HG03575 (cell line): ENCODE measurements around the gene BUB1.
"Not testable (repeated sequence)": the region's sequence is repeated elsewhere in the genome, so short reads cannot be mapped to it uniquely, and the experiment has no call there.

Experiments used
- ATAC-seq: cut with Tn5 transposase; IDR thresholded peaks from one replicate; pipeline ENCODE4 v1.9.1; 2021; ENCODE audit not compliant: unreplicated experiment, insufficient number of reproducible peaks, low FRiP score; ENCODE audit errors: extremely low read depth

The BUB1 gene

GRCh38 chr2:110667071-110667470 lies 10.8 kb downstream of the BUB1 start:
- ATAC-seq: no peak

DNA sequence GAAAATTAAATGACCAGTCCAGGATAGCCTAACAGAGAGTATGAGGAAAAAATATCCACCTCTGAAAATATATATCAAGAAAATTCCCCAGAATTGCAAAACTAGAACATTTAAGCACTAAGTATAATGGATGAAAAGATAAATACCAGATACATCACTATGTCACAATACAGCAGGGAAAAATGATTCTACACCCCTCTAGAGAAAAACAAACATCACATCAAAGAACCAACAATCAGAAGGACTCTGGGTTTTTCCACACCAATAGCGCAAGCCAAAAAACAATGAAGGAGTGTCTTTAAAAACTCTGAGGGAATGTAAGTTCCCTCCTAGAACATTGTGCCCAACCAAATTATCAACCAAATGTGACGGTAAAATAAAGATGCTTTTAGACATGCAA lies 13.7 kb downstream of the BUB1 start:
- no peak for ATAC-seq

GRCh38 chr2:110662560-110662959 lies 15.3 kb downstream of the BUB1 start:
- no peak for ATAC-seq

DNA sequence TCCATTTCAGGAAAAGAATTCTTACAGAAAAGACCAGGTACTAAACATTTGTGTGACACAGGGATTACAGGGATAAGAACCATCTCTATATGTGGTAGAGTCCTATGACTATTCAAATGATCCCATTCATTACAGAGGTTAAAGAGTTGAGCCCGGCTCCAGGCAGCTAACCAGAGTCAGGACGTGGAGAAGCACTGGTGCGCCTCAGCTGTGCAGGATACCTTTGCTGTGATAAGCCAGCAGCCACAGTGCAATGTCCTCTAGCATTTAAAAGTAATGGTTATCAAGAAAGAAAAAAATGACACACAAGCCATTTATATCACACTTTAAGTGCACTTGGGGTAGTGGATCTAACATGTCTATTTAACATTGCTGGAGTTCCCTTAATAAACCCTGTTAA lies 17.3 kb downstream of the BUB1 start:
- ATAC-seq: no peak

GRCh38 chr2:110659248-110659647 lies 18.6 kb downstream of the BUB1 start:
- no peak for ATAC-seq

GRCh38 chr2:110657724-110658305 lies 20.0 kb downstream of the BUB1 start:
- ATAC-seq: no peak

GRCh38 chr2:110655701-110656100 lies 22.2 kb downstream of the BUB1 start:
- no peak for ATAC-seq

DNA sequence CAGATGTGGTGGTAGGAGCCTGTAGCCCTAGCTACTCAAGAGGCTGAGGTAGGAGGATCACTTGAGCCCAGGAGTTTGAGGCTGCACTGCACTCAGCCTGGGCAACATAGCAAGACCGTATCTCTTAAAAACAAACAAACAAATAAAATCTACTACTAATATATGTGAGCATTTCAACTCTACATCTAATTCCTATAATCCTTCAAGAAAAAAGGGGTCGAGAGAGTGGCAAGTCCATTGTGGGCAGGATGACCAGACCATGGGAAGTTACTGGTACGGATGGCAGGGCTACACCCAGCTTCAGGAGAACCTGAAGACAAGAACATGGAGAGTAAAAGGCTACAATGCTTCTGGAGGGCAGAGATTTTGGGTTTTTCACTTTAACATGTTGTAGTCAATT lies 24.0 kb downstream of the BUB1 start:
- ATAC-seq: no peak

- no peak for ATAC-seq
These were observed 27.5 kb downstream of the BUB1 start for GRCh38 chr2:110650346-110650745.

DNA sequence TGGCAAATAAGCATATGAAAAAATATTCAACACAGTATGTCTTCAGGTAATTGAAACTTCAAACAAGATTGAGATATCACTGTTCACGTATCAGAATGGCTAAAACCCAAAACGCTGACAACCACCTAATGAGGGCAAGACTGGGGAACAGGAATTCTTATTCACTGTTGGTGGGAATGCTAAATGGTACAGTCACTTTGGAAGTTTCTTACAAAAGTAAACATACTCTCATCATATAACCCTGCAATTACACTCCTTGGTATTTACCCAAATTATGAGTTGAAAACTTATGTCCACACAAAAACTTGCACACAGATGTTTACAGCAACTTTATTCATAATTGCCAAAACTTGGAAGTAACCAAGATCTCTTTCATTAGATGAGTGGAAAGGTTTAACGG lies 30.1 kb downstream of the BUB1 start:
- ATAC-seq: no peak

DNA sequence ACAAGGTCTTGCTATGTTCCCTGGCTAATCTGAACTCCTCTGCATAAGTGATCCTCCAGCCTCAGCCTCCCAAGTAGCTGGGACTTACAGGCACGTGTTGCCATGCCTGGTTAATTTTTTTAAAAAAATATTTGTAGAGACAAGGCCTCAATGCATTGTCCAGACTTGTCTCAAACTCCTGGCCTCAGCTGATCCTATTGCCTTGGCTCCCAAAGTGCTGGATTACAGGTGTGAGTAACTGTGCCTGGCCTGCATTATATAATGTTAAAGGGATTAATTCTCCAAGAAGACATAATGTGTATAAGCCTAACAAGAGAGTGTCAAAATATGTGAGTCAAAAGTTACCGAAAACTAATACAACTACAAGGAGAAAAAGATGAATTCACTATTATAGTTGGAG lies 32.2 kb downstream of the BUB1 start:
- ATAC-seq: no peak

DNA sequence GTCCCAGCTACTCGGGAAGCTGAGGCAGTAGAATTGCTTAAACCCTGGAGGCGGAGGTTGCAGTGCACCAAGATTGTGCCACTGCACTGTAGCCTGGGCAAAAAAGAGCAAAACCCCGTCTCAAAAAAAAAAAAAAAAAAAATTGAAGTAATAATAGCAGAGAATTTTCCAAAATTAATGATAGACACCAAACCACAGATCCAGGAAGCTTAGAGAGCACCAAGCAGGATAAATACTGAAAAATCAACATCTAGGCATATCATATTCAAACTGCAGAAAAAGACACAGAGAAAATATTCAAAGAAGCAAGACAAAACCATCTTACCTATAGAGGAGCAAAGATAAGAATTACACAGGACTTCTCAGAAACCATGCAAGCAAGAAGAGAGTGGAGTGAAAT lies 33.5 kb downstream of the BUB1 start:
- no peak for ATAC-seq

DNA sequence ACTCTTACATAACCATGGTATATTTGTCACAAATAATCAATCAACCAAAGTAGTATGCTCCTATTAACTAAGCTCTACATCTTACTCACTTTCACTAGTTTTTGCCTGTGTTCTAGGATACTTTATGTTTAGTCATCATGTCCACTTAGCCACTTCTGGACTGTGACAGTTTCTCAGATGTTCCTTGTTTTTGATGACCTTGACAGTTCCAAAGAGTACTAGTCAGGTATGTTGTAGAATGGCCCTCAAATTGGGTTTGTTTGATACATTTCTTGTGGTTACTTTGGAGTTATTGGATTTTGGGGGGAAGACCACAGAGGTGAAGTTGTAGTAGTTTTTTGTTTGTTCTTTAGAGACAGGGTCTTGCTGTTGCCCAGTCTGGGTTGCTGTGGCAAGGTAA lies 35.5 kb downstream of the BUB1 start:
- ATAC-seq: no peak

- ATAC-seq: no peak
These were observed 37.9 kb downstream of the BUB1 start for GRCh38 chr2:110639972-110640371.

DNA sequence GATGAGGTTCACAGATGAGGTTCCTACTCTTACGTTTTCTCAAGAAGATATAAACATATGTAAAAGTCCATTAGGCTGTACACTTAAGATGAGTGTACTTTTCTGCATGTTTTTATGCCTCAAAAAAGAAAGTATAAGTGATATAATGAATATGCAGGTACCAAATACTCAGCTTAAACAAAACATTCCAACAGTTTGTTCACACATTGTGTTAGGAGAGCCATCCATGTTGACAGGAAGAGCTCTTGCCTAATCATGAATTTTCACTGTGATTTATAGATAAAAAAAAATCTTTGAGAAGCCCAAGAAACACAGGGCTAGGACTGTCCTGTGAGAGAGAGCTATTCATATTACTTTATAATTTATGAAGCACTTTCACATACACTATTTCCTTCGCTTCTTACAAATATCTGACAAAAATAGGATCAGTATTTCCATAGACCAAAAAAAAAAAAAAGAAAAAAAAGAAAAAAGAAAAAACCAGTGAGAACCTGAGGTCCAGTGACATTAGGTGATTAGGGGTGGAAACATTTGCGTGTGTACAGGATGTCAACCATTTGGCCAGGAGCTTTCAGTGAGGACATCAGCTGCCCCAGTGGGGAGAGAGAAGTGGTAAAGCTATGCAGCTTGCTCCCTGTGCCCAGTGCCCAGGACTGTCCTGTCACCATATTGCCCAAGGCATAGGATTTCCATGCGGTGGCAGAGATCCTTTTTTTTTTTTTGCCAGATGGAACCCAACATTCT lies 38.7 kb downstream of the BUB1 start:
- no peak for ATAC-seq

- no peak for ATAC-seq
These were observed 39.9 kb downstream of the BUB1 start for GRCh38 chr2:110638004-110638403.

- ATAC-seq: no peak
These were observed 40.8 kb downstream of the BUB1 start for GRCh38 chr2:110637093-110637492.

DNA sequence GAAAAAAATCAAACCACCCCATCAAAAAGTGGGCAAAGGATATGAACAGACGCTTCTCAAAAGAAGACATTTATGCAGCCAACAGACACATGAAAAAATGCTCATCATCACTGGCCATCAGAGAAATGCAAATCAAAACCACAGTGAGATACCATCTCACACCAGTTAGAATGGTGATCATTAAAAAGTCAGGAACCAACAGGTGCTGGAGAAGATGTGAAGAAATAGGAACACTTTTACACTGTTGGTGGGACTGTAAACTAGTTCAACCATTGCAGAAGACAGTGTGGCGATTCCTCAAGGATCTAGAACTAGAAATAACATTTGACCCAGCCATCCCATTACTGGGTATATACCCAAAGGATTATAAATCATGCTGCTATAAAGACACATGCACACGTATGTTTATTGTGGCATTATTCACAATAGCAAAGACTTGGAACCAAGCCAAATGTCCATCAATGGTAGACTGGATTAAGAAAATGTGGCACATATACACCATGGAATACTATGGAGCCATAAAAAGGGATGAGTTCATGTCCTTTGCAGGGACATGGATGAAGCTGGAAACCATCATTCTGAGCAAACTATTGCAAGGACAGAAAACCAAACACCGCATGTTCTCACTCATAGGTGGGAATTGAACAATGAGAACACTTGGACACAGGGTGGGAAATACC lies 41.8 kb downstream of the BUB1 start:
- not testable (repeated sequence) for ATAC-seq

- not testable (repeated sequence) for ATAC-seq
These were observed 50.5 kb downstream of the BUB1 start for GRCh38 chr2:110627348-110627747.

DNA sequence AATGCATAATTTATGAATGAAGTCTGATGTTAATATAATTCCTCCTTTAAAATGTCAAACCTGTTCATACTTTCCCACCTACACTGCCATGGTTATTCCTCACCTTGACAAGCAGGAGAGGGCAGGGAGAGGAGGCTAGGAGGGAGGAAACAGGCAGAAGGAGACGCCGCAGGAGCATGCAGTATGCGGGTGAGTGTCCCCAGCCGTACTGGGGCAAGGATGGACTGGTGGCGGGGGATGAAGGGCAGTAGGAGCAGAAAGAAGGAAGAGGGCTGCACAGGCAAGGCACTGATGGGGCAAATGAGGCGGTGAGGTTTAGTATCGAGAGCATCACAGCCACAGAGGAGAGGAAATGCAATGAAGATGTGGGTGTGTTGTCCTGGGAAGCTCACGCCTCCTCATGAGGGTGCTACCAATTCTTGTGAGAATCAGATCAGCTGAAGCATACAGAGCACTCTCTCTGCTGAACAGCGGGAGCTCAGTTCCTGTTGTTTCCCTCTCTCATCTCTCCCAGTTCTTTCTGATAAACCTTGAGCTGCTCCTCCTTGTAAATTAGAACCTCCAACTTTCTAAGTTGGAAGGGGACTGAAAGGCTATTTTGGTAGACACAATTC lies 58.4 kb downstream of the BUB1 start:
- ATAC-seq: not testable (repeated sequence)
